HG02885 (cell line): ENCODE data around the gene MTSS2.
A peak's percentile ranks its signal among the peaks of the same experiment; 100 is the strongest.
"Not testable (repeated sequence)": the region's sequence is repeated elsewhere in the genome, so short reads cannot be mapped to it uniquely, and the experiment has no call there.

Experiments
- ATAC-seq: cut with Tn5 transposase; IDR thresholded peaks from one replicate; pipeline ENCODE4 v1.9.1; 2021; ENCODE audit warnings: mild to moderate bottlenecking; ENCODE audit not compliant: unreplicated experiment, poor library complexity

MTSS2 gene

DNA sequence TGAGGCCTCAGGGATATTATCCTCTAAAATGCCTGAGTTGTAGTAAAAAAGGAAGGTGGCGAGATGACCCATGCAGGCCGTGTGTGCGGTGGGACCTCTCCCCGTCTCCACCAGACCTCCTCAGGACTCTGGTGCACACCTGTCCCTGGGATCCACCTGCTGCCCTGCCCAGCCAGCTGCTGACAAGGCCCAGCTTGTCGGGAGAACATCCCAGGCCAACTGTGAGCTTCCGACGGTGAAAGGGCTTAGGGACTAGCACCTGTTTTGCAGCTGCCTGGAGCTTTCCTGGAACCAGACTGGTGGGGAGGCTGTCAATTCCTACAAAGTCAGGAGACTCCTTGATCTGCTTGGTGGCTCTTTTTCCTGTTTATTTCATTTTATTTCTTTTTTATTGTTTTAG, 27.9 kb downstream of the MTSS2 start:
- ATAC-seq: no peak

GRCh38 chr16:70656712-70657263, 29.1 kb downstream of the MTSS2 start:
- ATAC-seq: no peak

DNA sequence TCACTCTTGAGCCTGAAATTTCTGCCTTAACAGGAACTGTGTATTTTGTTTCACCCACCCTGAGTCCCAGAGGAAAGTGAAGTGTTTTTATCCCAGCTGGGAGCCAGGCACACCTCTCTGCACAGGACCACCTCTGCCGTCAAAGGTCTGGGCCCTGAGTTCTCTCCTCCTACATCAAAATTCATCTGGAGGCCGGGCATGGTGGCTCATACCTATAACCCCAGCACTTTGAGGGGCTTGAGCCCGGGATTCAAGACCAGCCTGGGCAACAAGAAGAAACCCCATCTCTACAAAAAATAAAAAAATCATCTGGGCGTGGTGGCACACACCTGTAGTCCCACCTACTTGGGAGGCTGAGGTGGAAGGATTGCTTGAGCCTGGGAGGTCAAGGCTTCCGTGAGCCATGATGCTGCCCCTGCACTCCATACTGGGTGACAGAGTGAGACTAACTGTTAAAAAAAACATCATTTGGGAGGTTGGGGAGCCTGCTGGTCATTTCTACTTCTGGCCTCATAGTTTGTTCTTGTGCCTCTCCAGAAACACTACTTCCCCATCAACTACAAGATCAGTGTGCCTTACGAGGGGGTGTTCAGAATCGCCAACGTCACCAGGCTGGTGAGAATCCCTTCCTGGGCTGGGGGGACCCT, 29.7 kb downstream of the MTSS2 start:
- no peak for ATAC-seq

DNA sequence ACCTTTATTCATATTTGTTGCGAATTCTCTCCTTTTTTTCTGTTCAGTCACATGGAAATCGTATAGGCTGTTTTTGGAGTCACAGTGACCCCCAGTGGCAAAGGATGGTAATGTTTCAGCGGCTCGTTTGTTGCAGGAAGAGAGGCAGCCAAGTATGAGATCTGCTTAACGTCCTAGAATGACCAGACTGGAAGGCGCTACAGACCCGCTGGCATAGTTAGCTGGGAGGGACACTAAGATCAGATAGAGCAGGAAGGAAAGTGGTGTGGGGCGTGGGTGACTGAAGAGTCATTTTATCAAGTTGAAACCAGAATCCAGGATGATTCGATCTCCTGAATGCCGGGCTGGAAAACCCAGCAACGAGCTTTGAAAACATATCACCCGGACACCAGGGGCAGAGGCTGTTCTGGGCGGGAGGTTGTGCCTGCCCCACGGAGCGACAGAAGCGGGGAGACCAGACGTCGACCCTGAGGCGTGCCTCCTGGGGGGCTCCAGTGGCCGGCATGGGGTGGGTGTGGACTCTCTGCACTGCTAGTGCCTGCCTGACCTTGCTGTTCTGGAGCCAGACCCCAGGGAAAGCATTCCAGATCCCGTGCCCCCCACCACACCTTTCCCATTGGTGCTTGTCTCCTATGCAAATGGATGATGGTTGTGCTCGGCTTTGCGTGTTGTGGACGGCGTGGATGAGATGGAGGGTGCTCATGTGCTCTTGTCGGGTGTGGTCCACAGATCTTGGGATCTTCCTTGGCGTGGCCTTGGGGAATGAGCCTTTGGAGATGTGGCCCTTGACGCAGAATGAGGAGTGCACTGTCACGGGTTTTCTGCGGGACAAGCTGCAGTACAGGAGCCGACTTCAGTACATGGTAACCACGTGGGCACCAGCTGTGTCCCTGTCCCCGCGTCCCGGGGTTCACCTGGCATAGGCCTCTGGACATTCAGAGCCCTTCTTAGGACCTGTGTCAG, 31.8 kb downstream of the MTSS2 start:
- ATAC-seq: peak; percentile 51

DNA sequence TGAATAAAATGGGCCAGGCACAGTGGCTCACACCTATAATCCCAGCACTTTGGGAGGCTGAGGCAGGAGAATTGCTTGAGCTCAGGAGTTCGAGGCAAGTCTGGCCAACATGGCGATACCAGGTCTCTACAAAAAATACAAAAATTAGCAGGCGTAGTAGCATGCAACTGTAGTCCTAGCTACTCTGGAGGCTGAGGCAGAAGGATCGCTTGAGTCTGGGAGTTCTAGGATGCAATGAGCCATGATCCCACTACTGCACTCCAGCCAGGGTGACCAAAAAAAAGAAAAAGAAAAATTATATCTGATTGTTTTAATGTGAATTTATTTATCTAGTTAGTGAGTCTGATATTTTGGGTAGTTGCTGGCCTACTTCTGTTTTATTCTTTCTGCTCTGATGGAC, 32.4 kb downstream of the MTSS2 start:
- ATAC-seq: no peak

DNA sequence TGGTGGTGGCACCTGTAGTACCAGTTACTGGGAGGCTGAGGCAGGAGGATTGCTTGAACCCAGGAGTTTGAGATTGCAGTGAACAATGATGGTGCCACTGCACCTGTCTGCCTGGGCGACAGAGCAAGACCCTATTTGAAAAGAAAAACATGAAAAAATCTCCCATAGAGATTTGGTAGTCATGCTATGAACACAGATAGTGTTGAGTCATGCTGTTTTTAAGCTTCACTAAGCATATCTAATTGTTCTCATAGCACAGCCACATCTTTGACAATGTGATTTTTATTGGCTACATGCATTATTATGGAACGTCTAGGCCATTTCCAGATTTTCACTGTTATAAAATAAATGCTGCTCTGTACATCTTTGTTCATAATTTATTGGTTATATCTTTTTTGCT, 33.5 kb downstream of the MTSS2 start:
- no peak for ATAC-seq

GRCh38 chr16:70651524-70651923, 34.3 kb downstream of the MTSS2 start:
- ATAC-seq: no peak

GRCh38 chr16:70650216-70650615, 35.6 kb downstream of the MTSS2 start:
- no peak for ATAC-seq

DNA sequence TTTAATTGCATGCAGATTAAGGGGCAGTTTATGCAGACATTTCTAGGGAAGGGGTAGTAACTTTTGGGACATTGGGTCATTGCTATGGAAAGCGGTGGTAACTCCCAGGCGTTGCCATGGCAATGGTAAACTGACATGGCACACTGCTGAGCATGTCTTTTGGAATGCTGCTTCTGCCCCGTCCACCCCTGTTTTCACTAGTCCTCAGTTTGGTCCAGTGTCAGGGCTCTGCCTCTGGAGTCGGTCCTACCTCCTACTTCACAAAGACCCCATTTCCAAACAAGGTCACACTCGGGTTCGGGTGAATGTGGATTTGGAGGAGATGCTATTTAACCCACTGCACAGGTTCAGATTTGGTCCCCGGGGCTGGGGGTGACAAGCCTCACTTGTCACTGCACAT, 36.6 kb downstream of the MTSS2 start:
- no peak for ATAC-seq

DNA sequence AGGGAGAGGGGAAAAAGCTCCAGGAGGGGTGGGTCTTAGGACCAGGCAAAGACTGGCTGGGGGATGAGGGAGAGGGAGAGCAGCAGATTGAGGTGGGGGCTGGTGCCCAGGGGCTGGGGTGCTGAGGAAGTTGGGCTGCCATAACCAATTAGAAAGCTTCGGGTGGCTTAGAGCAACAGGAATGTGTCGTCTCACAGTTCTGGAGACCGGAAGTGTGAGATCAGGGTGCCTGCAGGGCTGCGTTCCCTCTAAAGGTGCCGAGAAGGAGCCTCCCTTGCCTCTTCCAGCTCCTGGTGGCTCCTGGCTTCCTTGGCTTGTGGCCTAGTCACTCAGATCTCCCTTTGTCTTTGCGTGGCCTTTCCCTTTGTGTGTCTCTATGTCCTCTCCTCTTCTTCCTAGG, 37.2 kb downstream of the MTSS2 start:
- no peak for ATAC-seq

DNA sequence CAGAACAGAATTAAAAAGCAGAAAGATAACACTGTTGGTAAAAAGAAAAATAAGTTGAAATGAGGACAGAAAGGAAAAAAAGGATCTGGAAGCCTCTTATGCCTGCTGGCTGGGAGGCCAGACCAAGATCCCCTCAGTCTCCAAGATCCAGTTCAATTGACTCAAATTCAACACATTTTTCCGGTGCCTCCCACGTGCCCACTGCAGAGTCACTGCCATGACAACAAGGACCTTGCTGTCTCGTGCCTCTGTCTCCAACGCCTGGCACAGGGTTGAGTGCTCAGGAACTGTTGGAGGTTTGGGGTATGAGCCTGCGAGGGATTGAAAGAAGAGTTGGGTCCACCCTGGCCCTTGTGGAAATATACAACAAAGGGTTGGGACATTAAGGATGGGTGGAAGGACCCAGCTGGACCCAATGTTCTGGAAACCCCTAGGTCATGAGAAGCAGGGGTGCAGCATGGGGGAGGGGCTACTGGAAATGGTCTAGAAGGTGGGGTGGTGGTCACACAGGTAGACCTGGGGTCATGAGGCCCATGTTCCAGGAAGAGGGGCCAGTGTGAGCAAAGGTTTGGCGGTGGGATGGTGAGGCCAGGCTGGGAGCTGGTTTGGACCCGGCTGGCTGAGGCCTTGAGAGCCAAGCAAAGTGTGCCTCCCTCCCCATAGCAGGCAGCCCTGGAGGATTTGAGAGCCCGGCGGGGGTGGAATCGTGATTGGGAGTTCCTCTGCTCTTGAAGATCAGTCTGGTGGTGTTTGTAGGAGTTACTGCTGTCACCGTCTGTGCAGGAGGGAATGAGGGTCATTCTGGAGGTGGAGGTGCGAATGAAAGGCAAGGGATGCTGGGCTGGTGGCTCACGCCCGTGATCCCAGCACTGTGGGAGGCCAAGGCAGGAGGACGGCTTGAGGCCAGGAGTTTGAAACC, 38.2 kb downstream of the MTSS2 start:
- ATAC-seq: no peak

GRCh38 chr16:70646260-70647241, 39.3 kb downstream of the MTSS2 start, which contains the start of gene IL34:
IL34 (plus strand) TSS chr16:70646559; CDS start chr16:70646948, 389 bp downstream.
- ATAC-seq: no peak

DNA sequence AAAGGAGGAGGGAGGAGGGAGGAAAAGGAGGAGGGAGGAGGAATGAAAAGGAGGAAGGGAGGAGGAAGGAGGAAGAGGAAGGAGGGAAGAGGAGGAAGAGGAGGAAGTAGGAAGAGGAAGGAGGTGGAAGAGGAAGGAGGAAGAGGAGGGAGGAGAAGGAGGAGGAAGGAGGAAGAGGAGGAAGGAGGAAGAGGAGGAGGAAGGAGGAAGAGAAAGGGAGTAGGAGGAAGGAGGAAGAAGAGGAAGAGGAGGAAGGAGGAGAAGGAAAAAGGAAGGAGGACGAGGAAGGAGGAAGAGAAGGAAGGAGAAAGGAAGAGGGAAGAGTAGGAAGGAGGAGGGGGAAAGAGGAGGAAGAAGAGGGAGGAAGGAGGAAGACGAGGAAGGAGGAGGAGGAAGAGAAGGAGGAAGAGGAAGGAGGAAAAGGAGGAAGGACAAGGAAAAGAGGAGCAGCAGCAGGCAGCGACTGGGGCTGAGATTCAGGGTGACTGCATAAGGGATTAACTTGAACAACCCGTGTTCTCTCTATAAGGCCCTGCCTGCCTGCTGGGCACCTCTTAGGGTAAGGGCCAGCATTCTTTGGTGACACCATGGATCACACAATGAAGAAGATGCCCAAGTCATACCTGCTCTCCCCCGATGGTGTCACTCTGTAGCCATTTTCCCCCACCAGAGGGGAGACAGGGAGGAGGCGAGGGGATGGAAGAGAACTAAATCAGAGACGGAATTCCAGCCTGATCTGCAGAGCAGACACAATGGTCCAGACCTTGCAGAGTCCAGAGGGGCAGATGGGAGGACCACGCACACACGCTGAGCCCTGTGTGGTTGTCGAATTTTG, 40.9 kb downstream of the MTSS2 start:
- no peak for ATAC-seq

DNA sequence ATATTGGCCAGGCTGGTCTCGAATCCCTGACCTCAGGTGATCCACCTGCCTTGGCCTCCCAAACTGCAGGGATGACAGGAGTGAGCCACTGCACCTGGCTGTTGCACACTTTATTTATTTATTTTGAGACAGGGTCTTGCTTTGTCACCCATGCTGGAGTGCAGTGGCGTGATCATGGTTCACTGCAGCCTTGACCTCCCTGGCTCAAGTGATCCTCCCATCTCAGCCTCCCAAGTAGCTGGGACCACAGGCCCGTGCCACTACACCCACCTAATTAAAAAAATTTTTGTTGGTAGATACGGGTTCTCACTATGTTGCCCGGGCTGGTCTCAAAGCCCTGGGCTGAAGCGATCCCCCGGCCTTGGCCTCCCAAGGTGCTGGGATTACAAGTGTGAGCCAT, 42.6 kb downstream of the MTSS2 start:
- not testable (repeated sequence) for ATAC-seq

DNA sequence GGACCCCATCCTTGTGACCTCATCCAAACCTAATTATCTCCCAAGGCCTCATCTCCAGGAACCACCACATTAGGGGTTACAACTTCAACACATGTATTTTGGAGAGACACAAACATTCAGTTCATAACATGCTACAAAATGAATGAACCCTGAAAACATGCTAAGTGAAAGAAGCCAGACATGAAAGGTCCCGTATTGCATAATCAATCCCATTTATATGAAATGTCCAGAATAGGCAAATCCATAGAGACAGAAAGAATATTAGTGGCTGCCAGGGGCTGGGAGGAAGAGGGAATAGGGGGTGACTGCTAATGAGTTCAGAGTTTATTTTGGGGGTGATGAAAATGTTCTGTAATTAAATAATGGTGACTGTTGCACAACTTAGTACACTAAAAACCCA, 43.2 kb downstream of the MTSS2 start:
- no peak for ATAC-seq

GRCh38 chr16:70638814-70639792, 46.8 kb downstream of the MTSS2 start:
- no peak for ATAC-seq
